ENCODE data around the gene MAMDC2. TPM values are rescaled to one million over a fixed set of nuclear protein-coding genes. Genes with fewer than 3 reads are reported as not detected.

Gene MAMDC2
- total RNA-seq, 6 experiments from 2014 or later = 4.0 to 16.6 (median 13.9) TPM

DNA sequence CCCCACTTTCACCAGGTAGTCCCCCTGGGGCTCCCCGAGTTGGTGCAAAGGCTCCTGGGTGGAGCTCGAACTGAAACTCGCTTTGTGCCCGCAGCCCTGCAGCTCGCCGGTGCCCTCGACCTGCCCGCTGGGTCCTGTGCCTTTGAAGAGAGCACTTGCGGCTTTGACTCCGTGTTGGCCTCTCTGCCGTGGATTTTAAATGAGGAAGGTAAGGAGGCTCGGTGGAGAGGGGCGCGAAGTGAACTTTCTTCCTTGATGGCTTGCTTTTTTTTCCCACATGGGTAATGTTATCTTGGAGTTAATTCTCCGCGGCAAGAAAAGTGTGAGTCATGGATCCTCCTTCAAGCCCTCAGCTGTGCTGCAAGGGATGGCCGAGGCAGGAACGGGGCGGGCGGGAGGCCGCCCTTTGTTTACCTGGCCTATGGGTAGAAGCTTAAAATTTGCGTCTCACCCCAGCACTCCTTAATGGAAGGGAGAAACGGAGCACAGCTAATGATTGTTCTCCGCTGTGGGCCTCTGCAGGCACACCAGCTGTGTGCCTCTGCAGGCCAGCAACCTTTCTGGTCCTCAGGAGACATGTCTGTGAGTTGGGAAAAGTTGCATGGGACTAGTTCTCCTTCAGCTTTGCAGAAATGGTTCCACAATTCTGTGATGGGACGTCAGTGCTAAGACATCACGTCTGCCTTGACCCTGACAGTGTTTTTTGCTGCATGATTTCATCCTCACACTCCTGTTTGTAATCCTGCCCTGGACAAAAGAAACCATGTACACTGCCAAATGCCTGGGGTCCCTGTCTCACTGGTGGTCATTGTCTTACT is 1.1 kb downstream of the MAMDC2 start:
- Mint-ChIP-seq H3K4me3 (peak overlapping the region; percentile 91), H3K27me3 (ENCODE audit: insufficient read depth) (no peaks in the 10 kb centered on the region; the same call in none of the 2 replicates), H3K4me1 (ENCODE audit: low read depth) (peaks cover 52% of the 10 kb centered on the region), H3K9me3 (no peaks in the 10 kb centered on the region), H3K36me3 (ENCODE audit: low read depth) (no peaks in the 10 kb centered on the region; the same call in 1 of the 2 replicates), H3K27ac (peak overlapping the region; percentile 63)
- TF ChIP-seq, protein P1, sequence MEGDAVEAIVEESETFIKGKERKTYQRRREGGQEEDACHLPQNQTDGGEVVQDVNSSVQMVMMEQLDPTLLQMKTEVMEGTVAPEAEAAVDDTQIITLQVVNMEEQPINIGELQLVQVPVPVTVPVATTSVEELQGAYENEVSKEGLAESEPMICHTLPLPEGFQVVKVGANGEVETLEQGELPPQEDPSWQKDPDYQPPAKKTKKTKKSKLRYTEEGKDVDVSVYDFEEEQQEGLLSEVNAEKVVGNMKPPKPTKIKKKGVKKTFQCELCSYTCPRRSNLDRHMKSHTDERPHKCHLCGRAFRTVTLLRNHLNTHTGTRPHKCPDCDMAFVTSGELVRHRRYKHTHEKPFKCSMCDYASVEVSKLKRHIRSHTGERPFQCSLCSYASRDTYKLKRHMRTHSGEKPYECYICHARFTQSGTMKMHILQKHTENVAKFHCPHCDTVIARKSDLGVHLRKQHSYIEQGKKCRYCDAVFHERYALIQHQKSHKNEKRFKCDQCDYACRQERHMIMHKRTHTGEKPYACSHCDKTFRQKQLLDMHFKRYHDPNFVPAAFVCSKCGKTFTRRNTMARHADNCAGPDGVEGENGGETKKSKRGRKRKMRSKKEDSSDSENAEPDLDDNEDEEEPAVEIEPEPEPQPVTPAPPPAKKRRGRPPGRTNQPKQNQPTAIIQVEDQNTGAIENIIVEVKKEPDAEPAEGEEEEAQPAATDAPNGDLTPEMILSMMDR (IDR thresholded peaks at IDR 0.05) = no peak
- DNase-seq = peak; percentile 35

DNA sequence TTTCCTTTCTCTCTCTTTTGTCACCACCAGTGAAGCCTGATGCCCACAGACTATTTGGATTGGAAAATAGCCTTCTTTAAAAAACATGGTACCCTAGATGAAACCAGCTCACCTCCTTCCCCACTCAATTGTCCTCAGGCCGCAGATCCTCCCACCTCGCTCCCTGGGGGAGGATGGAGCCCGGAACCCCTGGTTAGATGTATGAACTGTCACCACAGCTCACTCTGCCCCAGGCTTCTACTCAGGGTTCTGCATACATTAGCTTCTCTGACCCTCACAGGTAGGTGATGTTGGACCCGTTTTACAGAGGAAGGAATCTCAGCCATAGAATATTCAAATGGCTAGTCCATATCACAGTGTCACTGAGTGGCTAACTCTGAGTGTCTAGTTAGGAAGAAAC is 1.8 kb downstream of the MAMDC2 start:
- H3K27ac Mint-ChIP-seq = 0 out of 2 replicates have a peak overlapping the region, but pooled peaks have one; percentile 9
- H3K9me3 Mint-ChIP-seq = no peaks in the 10 kb centered on the region
- H3K4me1 Mint-ChIP-seq (ENCODE audit: low read depth) = peaks cover 59% of the 10 kb centered on the region
- no peaks in the 10 kb centered on the region; the same call in 1 of the 2 replicates for H3K27me3 Mint-ChIP-seq (ENCODE audit: insufficient read depth)
- TF ChIP-seq, protein P1 (IDR thresholded peaks at IDR 0.05) = no peak
- DNase-seq = no peak
- peak overlapping the region; percentile 91 for H3K4me3 Mint-ChIP-seq
- H3K36me3 Mint-ChIP-seq (ENCODE audit: low read depth) = no peaks in the 10 kb centered on the region; the same call in 1 of the 2 replicates

DNA sequence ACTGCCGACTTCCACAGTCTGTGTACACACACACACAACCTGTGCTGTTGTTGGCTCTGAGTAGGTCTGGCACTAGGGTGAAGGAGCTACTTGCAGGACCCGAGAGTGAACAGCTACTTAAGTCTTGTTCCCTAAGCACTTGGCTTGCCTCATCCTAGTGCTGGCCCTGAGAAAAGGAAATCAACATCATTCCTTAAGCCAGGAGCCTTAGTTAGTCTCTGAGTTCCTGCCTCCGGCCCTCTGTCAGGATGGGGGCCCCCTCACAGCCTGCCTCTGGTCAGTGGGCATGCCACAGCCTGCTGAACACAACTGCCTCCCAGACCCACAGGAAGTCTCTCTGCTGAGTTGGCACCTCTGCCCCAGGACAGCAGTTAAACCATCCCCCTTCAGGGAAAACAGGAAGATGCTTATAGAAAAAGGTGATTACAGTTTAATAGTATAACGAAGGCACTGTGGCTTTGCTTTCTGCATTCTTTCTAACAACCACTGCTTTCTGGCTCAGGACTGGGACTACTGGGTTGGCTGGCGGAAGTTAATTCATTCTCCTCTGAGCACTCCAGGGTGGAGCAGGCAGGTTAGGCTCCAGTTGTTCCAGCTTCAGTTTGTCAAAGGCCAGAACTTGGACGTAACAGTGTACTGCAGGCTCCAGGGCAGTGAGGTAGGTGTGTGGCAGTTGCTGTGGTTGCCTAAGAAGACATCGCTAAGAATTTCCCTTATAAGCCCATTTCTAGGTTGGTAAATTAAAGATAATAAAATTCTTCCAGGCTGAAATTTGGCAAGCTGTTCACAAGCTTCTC is 2.8 kb downstream of the MAMDC2 start:
- peaks cover 59% of the 10 kb centered on the region for H3K4me1 Mint-ChIP-seq (ENCODE audit: low read depth)
- no peak for DNase-seq
- H3K9me3 Mint-ChIP-seq = no peaks in the 10 kb centered on the region
- TF ChIP-seq, protein P1 (IDR thresholded peaks at IDR 0.05) = no peak
- H3K27ac Mint-ChIP-seq = peak overlapping the region; percentile 34; the same call in 1 of the 2 replicates
- no peaks in the 10 kb centered on the region; the same call in 1 of the 2 replicates for H3K36me3 Mint-ChIP-seq (ENCODE audit: low read depth)
- no peak overlapping the region for H3K4me3 Mint-ChIP-seq
- no peaks in the 10 kb centered on the region; the same call in 1 of the 2 replicates for H3K27me3 Mint-ChIP-seq (ENCODE audit: insufficient read depth)

DNA sequence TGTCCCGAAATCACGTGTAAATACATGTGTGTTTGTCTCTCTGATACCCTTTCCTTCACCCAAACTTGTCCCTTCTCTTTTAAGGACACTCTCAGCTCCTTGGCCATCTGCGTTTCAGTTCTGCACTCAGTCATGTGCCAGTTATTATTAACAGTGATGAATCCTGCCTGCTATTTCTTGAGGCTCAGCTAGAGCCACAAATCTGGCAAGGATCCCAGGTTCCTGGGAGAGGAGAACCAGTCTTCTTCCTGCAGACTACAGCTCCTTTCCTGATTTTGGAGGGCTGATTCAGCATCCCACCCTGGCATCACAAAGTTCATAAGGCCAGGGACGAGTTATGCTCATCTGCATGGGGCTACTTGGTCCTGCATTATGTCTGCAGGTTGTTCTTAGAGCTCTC is 5.6 kb downstream of the MAMDC2 start:
- Mint-ChIP-seq H3K27ac (no peak overlapping the region), H3K4me1 (ENCODE audit: low read depth) (peaks cover 60% of the 10 kb centered on the region), H3K4me3 (0 out of 2 replicates have a peak overlapping the region, but pooled peaks have one; percentile 33)

More for the DNA sequence above, 5.6 kb downstream of the MAMDC2 start:
- no peaks in the 10 kb centered on the region for H3K9me3 Mint-ChIP-seq
- peak; percentile 70 for DNase-seq
- TF ChIP-seq, protein P1 (IDR thresholded peaks at IDR 0.05) = no peak
- no peaks in the 10 kb centered on the region; the same call in 1 of the 2 replicates for H3K36me3 Mint-ChIP-seq (ENCODE audit: low read depth)
- no peaks in the 10 kb centered on the region; the same call in 1 of the 2 replicates for H3K27me3 Mint-ChIP-seq (ENCODE audit: insufficient read depth)
